Parathyroid adenoma (tissue), 2 donors: ENCODE data around the gene CRB3.

Experiments used
- H2AFZ ChIP-seq: fragments of 300-600 bp; sonication (generic); one replicate; pipeline ENCODE4 v1.7.0; 2017; ENCODE audit warnings: antibody characterized with exemption, mild to moderate bottlenecking
- H3K27ac ChIP-seq: fragments of 300-600 bp; sonication (generic); one replicate; pipeline ENCODE4 v1.7.0; 2017
- H3K27me3 ChIP-seq: fragments of 300-600 bp; sonication (generic); one replicate; pipeline ENCODE4 v1.7.0; 2017; ENCODE audit warnings: low read length; ENCODE audit not compliant: control insufficient read depth, insufficient read depth
- H3K36me3 ChIP-seq: fragments of 300-600 bp; sonication (generic); one replicate; pipeline ENCODE4 v1.7.0; 2017; ENCODE audit warnings: low read length; ENCODE audit not compliant: control insufficient read depth, insufficient read depth
- H3K4me1 ChIP-seq: fragments of 300-600 bp; sonication (generic); one replicate; pipeline ENCODE4 v1.7.0; 2017; ENCODE audit warnings: control low read depth
- H3K4me2 ChIP-seq: fragments of 300-600 bp; sonication (generic); one replicate; pipeline ENCODE4 v1.7.0; 2017; ENCODE audit warnings: low read length
- H3K4me3 ChIP-seq: fragments of 300-600 bp; sonication (generic); one replicate; pipeline ENCODE4 v1.7.0; 2017; ENCODE audit warnings: low read depth, low read length
- H3K79me2 ChIP-seq: fragments of 300-600 bp; sonication (generic); one replicate; pipeline ENCODE4 v1.7.0; 2017; ENCODE audit warnings: control low read depth
- H3K9ac ChIP-seq: fragments of 300-600 bp; sonication (generic); one replicate; pipeline ENCODE4 v1.7.0; 2017; ENCODE audit warnings: mild to moderate bottlenecking
- H3K9me3 ChIP-seq: fragments of 300-600 bp; sonication (generic); one replicate; pipeline ENCODE4 v1.7.0; 2017; ENCODE audit warnings: low read length; ENCODE audit not compliant: control insufficient read depth
- CTCF ChIP-seq: fragments of 300-600 bp; sonication (generic); IDR thresholded peaks from one replicate; pipeline ENCODE4 v1.7.0; 2017; ENCODE audit warnings: antibody characterized with exemption, mild to moderate bottlenecking
- donor health status: primary hyperparathyroidism.

Gene CRB3

GRCh38 chr19:6483235-6483634 lies 19.2 kb downstream of the CRB3 start:
- Histone ChIP-seq H3K27me3 (no peaks in the 10 kb centered on the region), H3K4me2 (no peak overlapping the region), H3K4me1 (no peaks in the 10 kb centered on the region), H3K79me2 (no peaks in the 10 kb centered on the region), H3K9me3 (no peaks in the 10 kb centered on the region), H3K4me3 (no peak overlapping the region), H3K36me3 (no peaks in the 10 kb centered on the region), H3K27ac (no peak overlapping the region), H2AFZ (no peak overlapping the region), H3K9ac (no peak overlapping the region)
- no peak for TF ChIP-seq CTCF

GRCh38 chr19:6484230-6484629 lies 20.2 kb downstream of the CRB3 start:
- Histone ChIP-seq H3K4me3 (no peak overlapping the region), H3K27ac (no peak overlapping the region), H3K4me2 (no peak overlapping the region), H3K9ac (no peak overlapping the region), H3K79me2 (no peaks in the 10 kb centered on the region), H3K27me3 (no peaks in the 10 kb centered on the region), H3K4me1 (no peaks in the 10 kb centered on the region), H3K9me3 (no peaks in the 10 kb centered on the region), H3K36me3 (no peaks in the 10 kb centered on the region), H2AFZ (no peak overlapping the region)
- no peak for TF ChIP-seq CTCF

- H3K9me3 ChIP-seq, result no peaks in the 10 kb centered on the region
- H3K27ac ChIP-seq, result no peak overlapping the region
These were observed 20.8 kb downstream of the CRB3 start for GRCh38 chr19:6484831-6485230.

DNA sequence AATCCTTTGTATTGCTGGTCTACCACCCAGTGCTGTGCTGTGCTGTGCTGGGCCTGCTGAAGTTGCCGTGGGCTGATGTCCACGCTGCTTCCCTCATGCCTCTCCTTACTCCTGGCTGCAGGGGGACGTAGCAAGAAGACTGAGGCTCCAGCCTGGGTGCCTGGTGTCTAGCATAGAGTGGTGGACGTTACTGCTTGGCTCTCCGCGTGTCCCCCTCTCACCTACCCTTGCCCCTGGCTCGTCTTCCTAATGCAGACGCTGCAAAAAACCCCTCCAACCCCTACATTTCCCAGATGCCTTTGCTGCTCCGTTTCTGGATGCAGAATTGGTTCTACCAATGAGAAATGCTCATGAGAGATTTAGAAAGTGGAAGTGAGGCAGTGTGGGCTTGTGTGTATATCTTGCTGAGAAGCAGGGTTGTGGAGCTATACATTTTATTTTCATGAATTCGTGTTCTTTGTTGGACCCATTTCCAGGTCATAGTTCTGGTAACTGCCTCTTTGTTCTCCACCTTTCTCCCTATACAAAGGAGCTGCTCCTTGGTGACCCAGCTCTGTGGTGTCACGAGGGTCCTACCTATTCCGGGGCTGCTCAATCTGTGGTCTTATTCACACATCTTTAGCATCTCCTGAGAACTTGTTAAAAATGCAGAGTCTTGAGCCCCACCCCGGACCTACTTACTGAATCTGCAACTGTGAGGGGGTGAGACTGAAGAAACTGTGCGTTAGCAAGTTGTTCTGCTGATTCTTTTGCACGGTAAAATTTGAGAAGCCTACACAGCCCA lies 25.4 kb downstream of the CRB3 start:
- no peaks in the 10 kb centered on the region for H3K4me1 ChIP-seq

More at GRCh38 chr19:6484831-6485230, 20.8 kb downstream of the CRB3 start:
- TF ChIP-seq CTCF, result no peak
- no peak overlapping the region for H3K4me3 ChIP-seq
- no peaks in the 10 kb centered on the region for H3K4me1 ChIP-seq
- H3K4me2 ChIP-seq, result no peak overlapping the region
- no peaks in the 10 kb centered on the region for H3K79me2 ChIP-seq
- no peaks in the 10 kb centered on the region for H3K27me3 ChIP-seq
- H2AFZ ChIP-seq, result no peak overlapping the region
- H3K36me3 ChIP-seq, result no peaks in the 10 kb centered on the region
- no peak overlapping the region for H3K9ac ChIP-seq

More for the DNA sequence above, 25.4 kb downstream of the CRB3 start:
- TF ChIP-seq CTCF, result no peak
- no peak overlapping the region for H3K4me2 ChIP-seq
- H3K27me3 ChIP-seq, result no peaks in the 10 kb centered on the region
- no peak overlapping the region for H3K4me3 ChIP-seq
- no peaks in the 10 kb centered on the region for H3K9me3 ChIP-seq
- H3K79me2 ChIP-seq, result no peaks in the 10 kb centered on the region
- no peak overlapping the region for H3K9ac ChIP-seq
- no peaks in the 10 kb centered on the region for H3K36me3 ChIP-seq
- H3K27ac ChIP-seq, result no peak overlapping the region
- H2AFZ ChIP-seq, result no peak overlapping the region
